Stimulated activated CD4-positive, alpha-beta T cell treated with anti-CD3 and anti-CD28 coated beads, Interleukin-4, amount 100 ng/mL, for 1 hour (primary cell): Measurements from ENCODE around the gene AOPEP.

Experiments
- DNase-seq: peaks from one replicate; pipeline ENCODE4 v3.0.0-alpha.2; 2020

The AOPEP gene

GRCh38 chr9:94975480-94975879, 249.0 kb downstream of the AOPEP start:
- DNase-seq, result no peak

GRCh38 chr9:94976077-94976476, 249.6 kb downstream of the AOPEP start:
- DNase-seq, result no peak

GRCh38 chr9:94977416-94977815, 250.9 kb downstream of the AOPEP start:
- no peak for DNase-seq

- DNase-seq, result no peak
Observed at GRCh38 chr9:94979904-94980507, 253.5 kb downstream of the AOPEP start.

- DNase-seq, result no peak
Observed at GRCh38 chr9:94980947-94981722, 254.6 kb downstream of the AOPEP start.

GRCh38 chr9:94981723-94982090, 255.2 kb downstream of the AOPEP start:
- no peak for DNase-seq

- DNase-seq, result no peak
Observed at GRCh38 chr9:94982211-94982610, 255.7 kb downstream of the AOPEP start.

GRCh38 chr9:94983552-94983951, 257.1 kb downstream of the AOPEP start:
- no peak for DNase-seq

GRCh38 chr9:94984891-94985476, 258.5 kb downstream of the AOPEP start:
- no peak for DNase-seq

- DNase-seq, result no peak
Observed at GRCh38 chr9:94985649-94986048, 259.1 kb downstream of the AOPEP start.

- DNase-seq, result no peak
Observed at GRCh38 chr9:94987731-94988130, 261.2 kb downstream of the AOPEP start.

- DNase-seq, result no peak
Observed at GRCh38 chr9:94990897-94991561, 264.5 kb downstream of the AOPEP start.

GRCh38 chr9:94991961-94992907, 265.7 kb downstream of the AOPEP start:
- DNase-seq, result no peak

GRCh38 chr9:94993160-94993820, 266.8 kb downstream of the AOPEP start:
- no peak for DNase-seq

GRCh38 chr9:94993821-94994165, 267.3 kb downstream of the AOPEP start:
- DNase-seq, result no peak

- DNase-seq, result no peak
Observed at GRCh38 chr9:94995048-94995693, 268.7 kb downstream of the AOPEP start.

GRCh38 chr9:94996641-94997040, 270.1 kb downstream of the AOPEP start:
- DNase-seq, result no peak

- no peak for DNase-seq
Observed at GRCh38 chr9:94997727-94998126, 271.2 kb downstream of the AOPEP start.

- no peak for DNase-seq
Observed at GRCh38 chr9:94999832-95000231, 273.3 kb downstream of the AOPEP start.

- DNase-seq, result no peak
Observed at GRCh38 chr9:95000821-95001220, 274.3 kb downstream of the AOPEP start.

GRCh38 chr9:95001720-95002119, 275.2 kb downstream of the AOPEP start:
- DNase-seq, result no peak
